Measurements from ENCODE around the gene SUGT1. TPM values are rescaled to one million over a fixed set of nuclear protein-coding genes. Genes with fewer than 3 reads are reported as not detected.

The SUGT1 gene
- total and polyA plus RNA-seq, 10 donors: 24.7 to 36.9 (median 28.8) TPM

DNA sequence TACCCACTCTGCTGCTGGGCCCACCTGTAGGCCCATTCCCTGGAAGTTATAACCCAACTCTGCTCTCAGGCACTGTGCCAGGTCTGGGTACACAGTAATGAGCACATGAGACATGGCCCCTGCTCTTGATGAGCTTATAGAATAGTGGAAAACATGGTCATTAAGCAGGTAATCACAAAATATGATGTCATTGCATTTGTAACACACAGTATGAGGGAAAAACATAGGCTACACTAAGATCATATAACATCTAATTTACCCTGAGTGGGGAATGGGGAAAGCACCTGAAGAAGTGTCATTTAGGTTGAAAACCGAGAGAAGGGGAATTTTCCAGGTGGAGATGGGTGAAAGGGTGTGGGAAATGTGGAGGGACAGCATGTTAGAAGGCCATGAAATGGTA, 90.9 kb downstream of the SUGT1 start:
- intact Hi-C loops (cut with DNase I; ENCODE audit: low total_unique reads): no loop called here
- DNase-seq: no peak
- WGBS, 5 donors: 50 to 78% (median 73%) methylated on average over 1 of the region's 1 CpG
- Histone ChIP-seq H3K36me3 (no peaks in the 10 kb centered on the region), H3K4me3 (no peak overlapping the region), H3K4me1 (peaks cover 0 to 13% (median 9%) of the 10 kb centered on the region in 6 donors), H3K9me3 (peaks cover 0 to 8% (median 0%) of the 10 kb centered on the region in 8 donors), H3K27ac (no peak overlapping the region), H3K27me3 (replicated peaks in 1 of 7) (peaks cover 3 to 76% (median 25%) of the 10 kb centered on the region in 7 donors)
- TF ChIP-seq, protein P1, sequence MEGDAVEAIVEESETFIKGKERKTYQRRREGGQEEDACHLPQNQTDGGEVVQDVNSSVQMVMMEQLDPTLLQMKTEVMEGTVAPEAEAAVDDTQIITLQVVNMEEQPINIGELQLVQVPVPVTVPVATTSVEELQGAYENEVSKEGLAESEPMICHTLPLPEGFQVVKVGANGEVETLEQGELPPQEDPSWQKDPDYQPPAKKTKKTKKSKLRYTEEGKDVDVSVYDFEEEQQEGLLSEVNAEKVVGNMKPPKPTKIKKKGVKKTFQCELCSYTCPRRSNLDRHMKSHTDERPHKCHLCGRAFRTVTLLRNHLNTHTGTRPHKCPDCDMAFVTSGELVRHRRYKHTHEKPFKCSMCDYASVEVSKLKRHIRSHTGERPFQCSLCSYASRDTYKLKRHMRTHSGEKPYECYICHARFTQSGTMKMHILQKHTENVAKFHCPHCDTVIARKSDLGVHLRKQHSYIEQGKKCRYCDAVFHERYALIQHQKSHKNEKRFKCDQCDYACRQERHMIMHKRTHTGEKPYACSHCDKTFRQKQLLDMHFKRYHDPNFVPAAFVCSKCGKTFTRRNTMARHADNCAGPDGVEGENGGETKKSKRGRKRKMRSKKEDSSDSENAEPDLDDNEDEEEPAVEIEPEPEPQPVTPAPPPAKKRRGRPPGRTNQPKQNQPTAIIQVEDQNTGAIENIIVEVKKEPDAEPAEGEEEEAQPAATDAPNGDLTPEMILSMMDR (IDR thresholded peaks at IDR 0.05 in 8 of 11, conservative IDR thresholded peaks at IDR 0.05 in 3 of 11): no peak
- TF ChIP-seq POLR2AphosphoS5 (IDR thresholded peaks at IDR 0.05) (no peak), POLR2A (IDR thresholded peaks at IDR 0.05) (no peak)

DNA sequence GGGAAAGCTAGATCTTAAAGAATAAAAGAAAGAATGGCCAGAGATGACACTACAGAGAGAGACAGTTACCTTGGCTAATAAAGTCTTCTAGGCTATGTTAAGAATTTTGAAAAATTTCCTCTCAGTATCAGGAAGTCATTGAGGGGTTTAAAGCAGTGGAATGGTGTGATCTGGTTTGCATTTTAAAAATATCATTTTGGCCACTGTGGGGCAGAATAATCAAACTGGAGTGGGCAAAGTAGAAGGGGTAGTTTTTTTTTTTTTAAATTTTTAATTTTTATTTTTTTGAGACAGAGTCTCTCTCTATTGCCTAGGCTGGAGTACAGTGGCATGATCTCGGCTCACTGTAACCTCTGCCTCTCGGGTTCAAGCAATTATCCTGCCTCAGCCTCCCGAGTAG, 91.4 kb downstream of the SUGT1 start:
- TF ChIP-seq, protein P1 (IDR thresholded peaks at IDR 0.05 in 8 of 11, conservative IDR thresholded peaks at IDR 0.05 in 3 of 11): no peak
- TF ChIP-seq POLR2AphosphoS5 (IDR thresholded peaks at IDR 0.05): no peak
- no peak for TF ChIP-seq POLR2A (IDR thresholded peaks at IDR 0.05)
- H3K36me3 ChIP-seq: no peaks in the 10 kb centered on the region
- H3K27me3 ChIP-seq (replicated peaks in 1 of 7): peaks cover 2 to 74% (median 21%) of the 10 kb centered on the region in 7 donors
- peaks cover 0 to 8% (median 0%) of the 10 kb centered on the region in 8 donors for H3K9me3 ChIP-seq
- no peak overlapping the region for H3K4me3 ChIP-seq
- WGBS, 5 donors: 87 to 94% (median 92%) methylated on average over 3 of the region's 3 CpGs
- intact Hi-C loops (cut with DNase I; ENCODE audit: low total_unique reads): no loop called here
- DNase-seq: no peak
- H3K27ac ChIP-seq: no peak overlapping the region
- H3K4me1 ChIP-seq: peaks cover 0 to 9% (median 5%) of the 10 kb centered on the region in 6 donors

DNA sequence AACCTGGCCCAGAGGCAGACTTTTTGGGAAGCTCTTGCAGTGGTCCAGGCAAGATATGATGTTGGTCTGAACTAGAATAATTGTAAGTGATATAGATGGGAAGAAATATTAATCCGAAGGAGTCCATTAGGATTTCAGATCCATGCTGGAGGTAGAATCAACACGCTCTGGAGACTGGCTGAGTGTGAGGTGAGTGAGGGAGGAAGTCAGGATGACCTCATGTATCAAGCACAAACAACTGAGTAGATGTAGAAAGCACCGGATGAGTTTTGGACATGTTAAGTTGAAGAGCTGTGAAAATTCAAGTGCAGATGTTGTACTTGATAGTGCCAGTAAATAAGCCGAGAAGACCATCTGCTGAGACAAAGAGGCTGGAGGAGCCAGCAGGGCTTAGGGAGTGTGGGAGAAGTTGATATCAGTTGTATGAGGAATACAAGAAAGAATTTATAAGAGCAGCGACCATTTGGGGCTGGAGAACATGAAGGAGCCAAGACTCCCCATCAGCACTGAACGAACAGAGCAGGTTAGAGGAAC, 92.3 kb downstream of the SUGT1 start:
- Histone ChIP-seq H3K9me3 (peaks cover 0 to 8% (median 0%) of the 10 kb centered on the region in 8 donors), H3K4me3 (no peak overlapping the region), H3K27ac (no peak overlapping the region), H3K36me3 (no peaks in the 10 kb centered on the region), H3K4me1 (no peaks in the 10 kb centered on the region), H3K27me3 (replicated peaks in 1 of 7) (peaks cover 0 to 74% (median 12%) of the 10 kb centered on the region in 7 donors)
- 68 to 85% (median 76%) methylated on average over 6 of the region's 6 CpGs for WGBS, 5 donors
- no peak for DNase-seq
- TF ChIP-seq, protein P1 (IDR thresholded peaks at IDR 0.05 in 8 of 11, conservative IDR thresholded peaks at IDR 0.05 in 3 of 11): no peak
- TF ChIP-seq POLR2AphosphoS5 (IDR thresholded peaks at IDR 0.05): no peak
- TF ChIP-seq POLR2A (IDR thresholded peaks at IDR 0.05): no peak
- intact Hi-C loops (cut with DNase I; ENCODE audit: low total_unique reads): no loop called here

DNA sequence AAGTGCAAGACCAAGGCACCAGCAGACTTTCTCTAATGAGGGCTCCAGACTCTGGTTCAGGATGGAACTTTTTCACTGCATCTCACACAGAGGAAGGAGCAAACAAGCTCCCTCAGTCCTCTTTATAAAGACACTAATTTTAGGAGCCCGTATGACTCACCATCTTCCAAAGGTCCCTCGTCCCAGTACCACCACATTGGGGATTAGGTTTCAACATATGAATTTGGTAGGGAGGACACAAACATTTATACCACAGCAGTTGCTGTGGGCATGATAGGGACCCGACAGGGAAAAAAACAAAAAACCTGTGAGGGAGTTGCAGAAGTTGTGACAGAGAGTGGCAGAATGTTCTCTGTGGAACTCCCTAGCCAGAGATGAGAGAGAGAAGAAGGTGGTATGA, 93.5 kb downstream of the SUGT1 start:
- H3K27me3 ChIP-seq (replicated peaks in 1 of 7): peaks cover 0 to 69% (median 1%) of the 10 kb centered on the region in 7 donors
- intact Hi-C loops (cut with DNase I; ENCODE audit: low total_unique reads): no loop called here

More for the DNA sequence above, 93.5 kb downstream of the SUGT1 start:
- Histone ChIP-seq H3K4me3 (no peak overlapping the region), H3K36me3 (no peaks in the 10 kb centered on the region), H3K27ac (no peak overlapping the region), H3K4me1 (no peaks in the 10 kb centered on the region), H3K9me3 (peaks cover 0 to 8% (median 0%) of the 10 kb centered on the region in 8 donors)
- DNase-seq: no peak
- WGBS, 5 donors: 73 to 86% (median 76%) methylated on average over 3 of the region's 3 CpGs
- TF ChIP-seq, protein P1 (IDR thresholded peaks at IDR 0.05 in 8 of 11, conservative IDR thresholded peaks at IDR 0.05 in 3 of 11): no peak
- no peak for TF ChIP-seq POLR2A (IDR thresholded peaks at IDR 0.05)
- no peak for TF ChIP-seq POLR2AphosphoS5 (IDR thresholded peaks at IDR 0.05)

Measured in spleen (tissue), 11 donors.